ENCODE data around the gene SHLD1.
"Not testable (repeated sequence)": the region's sequence is repeated elsewhere in the genome, so short reads cannot be mapped to it uniquely, and the experiment has no call there.

The SHLD1 gene

DNA sequence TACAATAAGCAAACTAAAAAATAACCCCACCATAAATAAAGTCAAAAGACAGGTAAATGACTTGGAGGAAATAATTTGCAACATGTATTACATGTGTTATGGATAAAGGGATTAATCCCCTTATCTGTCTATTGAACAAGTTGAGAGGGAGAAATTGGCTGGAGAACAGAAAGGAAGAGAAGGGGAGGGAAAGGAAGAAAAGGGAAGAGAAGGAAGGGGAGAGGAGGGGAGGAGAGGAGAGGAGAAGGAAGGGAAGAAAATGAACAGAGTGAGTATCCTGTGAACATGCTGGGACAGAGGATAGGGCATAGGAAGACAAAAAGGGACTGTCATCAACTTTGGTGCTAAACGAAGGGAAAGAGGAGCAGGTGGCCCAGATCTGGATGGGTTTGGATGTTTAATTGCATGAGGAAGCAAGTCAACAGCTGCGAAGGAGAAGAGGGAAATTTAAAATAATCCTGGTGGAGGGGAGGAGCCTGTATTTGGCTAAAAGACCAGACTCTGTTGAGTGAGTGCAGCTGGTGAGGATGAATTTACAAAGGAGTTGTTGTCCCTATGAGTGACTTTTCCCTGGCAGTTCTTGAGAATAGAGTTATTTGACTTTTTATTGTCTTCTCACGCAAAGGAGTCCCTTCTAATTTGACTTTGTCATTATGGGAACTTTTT, 14.2 kb upstream of the SHLD1 start:
- no peak for DNase-seq (ENCODE audit: low read depth)

DNA sequence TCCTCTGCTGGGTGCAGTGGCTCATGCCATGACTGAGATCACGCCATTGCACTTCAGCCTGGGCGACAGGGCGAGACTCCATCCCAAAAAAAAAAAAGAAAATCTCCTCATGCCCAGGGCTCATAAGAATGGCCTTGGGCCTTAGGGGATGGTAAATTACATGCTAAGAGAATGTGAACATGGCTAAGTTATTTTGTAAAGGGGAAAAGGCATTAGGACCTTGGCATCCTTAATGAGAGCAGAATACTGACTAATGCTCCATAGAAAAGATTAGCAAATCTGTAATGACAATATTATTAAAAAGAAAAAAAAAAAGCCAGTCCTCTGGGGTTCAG, 12.6 kb upstream of the SHLD1 start:
- DNase-seq (ENCODE audit: low read depth): no peak

GRCh38 chr20:5737966-5738365, 12.2 kb upstream of the SHLD1 start:
- no peak for DNase-seq (ENCODE audit: low read depth)

GRCh38 chr20:5740643-5741042, 9.6 kb upstream of the SHLD1 start:
- not testable (repeated sequence) for DNase-seq (ENCODE audit: low read depth)

DNA sequence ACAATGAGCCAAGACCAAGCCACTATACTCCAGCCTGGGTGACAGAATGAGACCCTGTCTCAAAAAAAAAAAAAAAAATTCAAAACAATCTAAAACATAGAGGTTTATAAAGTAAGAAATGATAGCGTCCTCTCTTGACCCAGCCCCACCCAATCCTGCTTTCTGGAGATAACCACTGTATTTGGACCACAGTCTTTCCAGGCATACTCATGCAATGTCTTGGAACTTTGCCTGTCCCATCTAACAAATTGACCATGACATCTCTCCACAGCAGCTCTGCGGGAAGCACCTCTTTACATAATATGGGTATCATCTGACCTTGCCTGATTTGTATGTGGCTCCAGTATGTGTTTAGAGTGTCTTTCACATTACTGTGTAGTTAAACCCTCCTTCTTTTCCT, 9.1 kb upstream of the SHLD1 start:
- DNase-seq (ENCODE audit: low read depth): no peak

GRCh38 chr20:5742041-5742440, 8.2 kb upstream of the SHLD1 start:
- DNase-seq (ENCODE audit: low read depth): no peak

GRCh38 chr20:5745416-5746030, 4.7 kb upstream of the SHLD1 start:
- no peak for DNase-seq (ENCODE audit: low read depth)

- no peak for DNase-seq (ENCODE audit: low read depth)
Measured at GRCh38 chr20:5746064-5746463, 4.1 kb upstream of the SHLD1 start.

DNA sequence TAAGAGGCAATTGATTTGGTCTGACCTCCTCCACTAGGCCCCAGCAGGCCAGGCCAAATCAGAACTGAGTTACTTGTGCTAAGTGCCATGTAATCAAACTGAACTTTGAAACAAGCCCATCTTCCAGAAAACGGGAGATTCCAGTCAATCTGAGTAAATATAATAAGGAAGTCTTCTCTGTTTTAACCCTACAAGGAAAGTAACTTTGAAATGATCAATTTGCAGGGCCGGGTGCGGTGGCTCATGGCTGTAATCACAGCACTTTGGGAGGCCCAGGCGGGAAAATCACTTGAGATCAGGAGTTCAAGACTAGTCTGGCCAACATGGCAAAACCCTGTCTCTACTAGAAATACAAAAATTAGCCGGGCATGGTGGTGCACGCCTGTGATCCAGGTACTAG, 2.0 kb upstream of the SHLD1 start:
- no peak for DNase-seq (ENCODE audit: low read depth)

GRCh38 chr20:5749512-5749951, 669 bp upstream of the SHLD1 start:
- not testable (repeated sequence) for DNase-seq (ENCODE audit: low read depth)

DNA sequence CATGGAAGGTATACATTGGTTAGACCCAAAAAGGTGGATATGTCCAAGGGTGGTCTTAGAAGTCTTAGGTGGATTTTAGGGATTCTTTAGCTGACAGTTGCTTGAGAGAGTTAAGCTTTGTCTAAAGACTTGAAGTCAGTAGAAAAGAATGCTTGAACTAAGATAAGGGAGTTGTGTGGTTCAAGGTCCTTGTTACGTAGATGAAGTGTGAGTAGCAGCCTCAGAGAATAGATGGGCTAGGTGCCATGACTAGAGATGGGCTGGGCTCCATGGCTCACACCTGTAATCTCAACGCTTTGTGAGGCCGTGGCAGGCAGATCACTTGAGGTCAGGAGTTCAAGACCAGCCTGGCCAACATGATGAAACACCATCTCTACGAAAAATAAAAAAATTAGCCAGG, 1.7 kb downstream of the SHLD1 start:
- DNase-seq (ENCODE audit: low read depth): no peak

DNA sequence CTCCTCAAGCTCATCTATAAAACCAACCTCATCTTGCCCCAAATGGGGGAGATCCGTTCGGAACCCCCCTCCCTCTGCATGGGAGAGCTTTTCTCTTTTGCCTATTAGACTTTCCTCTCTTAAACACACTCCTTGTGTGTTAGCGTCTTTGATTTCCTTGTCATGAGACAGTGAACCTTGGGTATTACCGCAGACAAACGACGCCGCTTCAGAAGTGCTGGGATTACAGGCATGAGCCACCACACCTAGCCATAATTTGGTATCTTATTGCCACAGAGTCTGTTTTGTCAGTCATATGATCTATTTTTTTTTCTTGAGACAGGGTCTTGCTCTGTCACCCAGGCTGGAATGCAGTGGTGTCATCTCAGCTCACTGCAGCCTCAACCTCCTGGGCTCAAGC, 3.6 kb downstream of the SHLD1 start:
- no peak for DNase-seq (ENCODE audit: low read depth)

DNA sequence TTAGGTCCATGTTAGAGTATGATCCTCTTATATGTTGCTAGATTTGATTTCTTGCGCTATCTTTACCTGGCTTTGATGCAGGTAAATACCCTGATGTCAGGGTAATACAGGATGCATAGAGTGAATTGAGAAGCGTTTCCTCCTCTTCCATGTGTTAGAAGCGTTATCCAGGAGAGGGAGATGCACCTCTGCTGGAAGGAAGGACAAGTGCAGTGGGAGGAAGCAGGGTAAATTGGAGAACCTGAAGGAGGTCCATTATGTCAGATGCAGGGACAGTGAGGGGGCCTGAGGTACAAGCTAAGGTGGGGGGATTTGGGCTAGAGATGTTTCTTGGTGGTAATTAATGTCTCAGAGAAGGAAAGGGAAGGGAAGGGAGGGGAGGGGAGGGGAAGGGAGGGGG, 7.7 kb downstream of the SHLD1 start:
- DNase-seq (ENCODE audit: low read depth): no peak

DNA sequence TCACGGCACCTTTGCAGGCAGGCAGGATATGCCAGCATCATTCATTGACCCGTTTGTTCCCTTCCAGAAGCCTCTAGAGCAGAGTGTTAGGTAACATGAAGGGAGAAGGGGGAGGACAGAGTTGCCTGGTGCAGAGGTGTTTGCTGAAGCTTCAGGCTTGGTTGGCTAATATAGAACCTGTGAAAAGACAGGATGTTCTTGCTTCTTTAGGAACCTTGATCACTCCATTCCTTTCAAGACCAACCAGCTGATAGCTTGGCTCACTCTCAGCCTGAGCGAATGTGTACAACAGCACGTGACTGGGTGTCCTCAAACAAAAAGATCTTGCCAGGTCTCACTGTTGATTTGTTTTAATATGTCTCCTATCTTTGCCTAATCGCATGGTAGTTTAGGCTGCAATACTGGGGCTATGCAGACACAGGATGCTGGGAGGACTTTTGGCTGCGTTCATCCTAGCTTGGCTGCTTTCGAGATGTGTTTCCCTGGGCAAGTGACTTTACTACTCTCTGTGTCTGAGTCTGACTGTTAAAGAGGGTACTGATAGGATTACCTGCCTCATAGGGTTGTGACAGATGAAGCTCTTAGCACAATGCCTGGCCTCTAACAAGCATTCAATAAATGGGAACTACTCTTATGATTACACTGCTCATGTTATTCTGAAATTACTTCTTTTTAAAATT, 16.0 kb downstream of the SHLD1 start:
- no peak for DNase-seq (ENCODE audit: low read depth)

- DNase-seq (ENCODE audit: low read depth): no peak
Measured at GRCh38 chr20:5767493-5768098, 17.4 kb downstream of the SHLD1 start.

- DNase-seq (ENCODE audit: low read depth): peak; percentile 23
Measured at GRCh38 chr20:5770231-5770986, 20.2 kb downstream of the SHLD1 start.

DNA sequence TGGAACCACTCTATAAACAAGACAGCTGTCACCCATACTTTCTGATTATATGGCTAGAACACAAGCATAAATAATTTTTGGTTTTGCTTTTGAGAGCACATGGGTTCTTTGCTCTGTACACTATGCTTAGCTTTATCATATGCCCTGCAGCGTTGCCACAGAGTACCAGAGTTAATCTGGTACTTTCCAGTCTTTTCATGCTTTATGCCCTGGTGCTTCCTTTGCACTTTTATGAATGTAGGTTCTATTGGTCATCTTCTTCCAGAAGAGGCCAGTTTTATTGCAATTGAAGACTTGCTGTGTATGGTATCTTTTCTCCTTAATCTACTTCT, 20.8 kb downstream of the SHLD1 start:
- DNase-seq (ENCODE audit: low read depth): no peak

DNA sequence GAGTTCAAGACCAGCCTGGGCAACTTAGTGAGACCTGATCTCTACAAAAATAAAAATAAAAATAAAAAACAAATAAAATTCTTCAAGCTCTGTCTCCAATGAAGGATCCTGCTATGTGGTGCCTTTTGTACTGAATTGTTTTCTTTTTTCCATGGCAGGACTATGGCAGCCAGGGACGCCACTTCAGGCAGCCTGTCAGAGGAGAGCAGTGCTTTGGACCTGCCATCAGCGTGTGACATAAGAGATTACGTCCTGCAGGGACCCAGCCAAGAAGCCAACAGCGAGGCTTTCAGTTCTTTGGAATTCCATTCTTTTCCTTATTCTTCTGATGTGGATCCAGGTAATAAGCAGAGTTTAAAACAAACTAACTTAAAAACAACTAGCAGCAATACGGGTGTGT, 22.5 kb downstream of the SHLD1 start:
- no peak for DNase-seq (ENCODE audit: low read depth)

- no peak for DNase-seq (ENCODE audit: low read depth)
Measured at GRCh38 chr20:5773589-5773988, 23.4 kb downstream of the SHLD1 start.

DNA sequence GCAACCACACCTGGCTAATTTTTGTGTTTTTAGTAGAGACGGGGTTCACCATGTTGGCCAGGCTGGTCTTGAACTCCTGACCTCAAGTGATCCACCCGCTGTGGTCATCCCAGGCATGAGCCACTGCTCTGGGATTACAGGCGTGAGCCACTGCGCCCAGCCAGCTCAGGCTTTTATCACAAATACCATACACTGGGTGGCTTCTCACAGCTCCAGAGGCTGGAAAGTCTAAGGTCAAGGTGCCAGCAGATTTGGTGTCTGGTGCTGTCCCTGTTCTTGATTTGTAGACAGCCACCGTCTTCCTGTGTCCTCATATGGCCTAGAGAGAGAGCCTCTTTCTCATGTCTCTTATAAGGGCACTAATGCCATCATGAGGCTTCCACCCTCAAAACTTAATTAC, 25.9 kb downstream of the SHLD1 start:
- no peak for DNase-seq (ENCODE audit: low read depth)

- no peak for DNase-seq (ENCODE audit: low read depth)
Measured at GRCh38 chr20:5779071-5779900, 29.1 kb downstream of the SHLD1 start.

- DNase-seq (ENCODE audit: low read depth): no peak
Measured at GRCh38 chr20:5780846-5781217, 30.6 kb downstream of the SHLD1 start.
